Muscle layer of colon (tissue), 2 donors: ENCODE measurements around the gene NMT1.

Experiments used
- H3K27ac ChIP-seq: one replicate; pipeline ENCODE4 v1.7.0; 2013; ENCODE audit warnings: low read depth, mild to moderate bottlenecking, low read length, moderate library complexity
- H3K27me3 ChIP-seq, 2 donors: one replicate each; pipeline ENCODE4 v1.7.0; 2013; ENCODE audit warnings: low read length in 2 of 2, mild to moderate bottlenecking in 2 of 2; ENCODE audit not compliant: insufficient read depth in 2 of 2, control insufficient read depth in 1 of 2
- H3K36me3 ChIP-seq: one replicate; pipeline ENCODE4 v1.7.0; 2013; ENCODE audit warnings: mild to moderate bottlenecking, low read length; ENCODE audit not compliant: insufficient read depth
- H3K4me1 ChIP-seq: one replicate; pipeline ENCODE4 v1.7.0; 2013; ENCODE audit warnings: mild to moderate bottlenecking, low read length; ENCODE audit not compliant: insufficient read depth
- H3K4me3 ChIP-seq, 2 donors: one replicate each; pipeline ENCODE4 v1.7.0; 2013; ENCODE audit warnings: low read length in 2 of 2, low read depth in 1 of 2, mild to moderate bottlenecking in 1 of 2, moderate library complexity in 1 of 2
- H3K9ac ChIP-seq: one replicate; pipeline ENCODE4 v1.7.0; 2013; ENCODE audit warnings: low read length
- H3K9me3 ChIP-seq: one replicate; pipeline ENCODE4 v1.7.0; 2013; ENCODE audit warnings: mild to moderate bottlenecking, low read length
- donor health status: abdominal sarcoma.
- donor health status: Adenocarcinoma of cecum.

Gene NMT1

GRCh38 chr17:45146592-45146889 lies 85.4 kb downstream of the NMT1 start:
- Histone ChIP-seq H3K9ac (peak overlapping the region; percentile 79), H3K4me1 (peaks cover 32% of the 10 kb centered on the region), H3K27me3 (no peaks in the 10 kb centered on the region)

GRCh38 chr17:45146890-45147580 lies 85.9 kb downstream of the NMT1 start:
- Histone ChIP-seq H3K9me3 (no peaks in the 10 kb centered on the region), H3K4me1 (peaks cover 37% of the 10 kb centered on the region)

More at GRCh38 chr17:45146592-45146889, 85.4 kb downstream of the NMT1 start:
- peak overlapping the region; percentile 10 to 76 for H3K4me3 ChIP-seq
- H3K9me3 ChIP-seq: no peaks in the 10 kb centered on the region
- H3K36me3 ChIP-seq: no peaks in the 10 kb centered on the region
- peak overlapping the region; percentile 98 for H3K27ac ChIP-seq

GRCh38 chr17:45147581-45148182 lies 86.6 kb downstream of the NMT1 start:
- Histone ChIP-seq H3K4me1 (peaks cover 43% of the 10 kb centered on the region), H3K4me3 (peak overlapping the region; percentile 48 to 76), H3K36me3 (no peaks in the 10 kb centered on the region), H3K27me3 (no peaks in the 10 kb centered on the region), H3K27ac (peak overlapping the region; percentile 98), H3K9me3 (no peaks in the 10 kb centered on the region), H3K9ac (peak overlapping the region; percentile 79)

More at GRCh38 chr17:45146890-45147580, 85.9 kb downstream of the NMT1 start:
- Histone ChIP-seq H3K4me3 (peak overlapping the region; percentile 48 to 76), H3K27me3 (no peaks in the 10 kb centered on the region), H3K36me3 (no peaks in the 10 kb centered on the region), H3K27ac (peak overlapping the region; percentile 98), H3K9ac (peak overlapping the region; percentile 79)

GRCh38 chr17:45148183-45149036 lies 87.3 kb downstream of the NMT1 start, which contains the start of gene HEXIM1:
TSS of gene HEXIM1 (plus strand) at chr17:45148475. CDS start at chr17:45149191, 716 bp downstream.
- peak within 1 kb of the TSS; percentile 94 to 100 for H3K4me3 ChIP-seq
- H3K9ac ChIP-seq: peak within 1 kb of the TSS; percentile 99
- no peaks in the 10 kb centered on the region for H3K9me3 ChIP-seq
- H3K27me3 ChIP-seq: no peaks in the 10 kb centered on the region
- peak within 1 kb of the TSS; percentile 100 for H3K27ac ChIP-seq
- H3K4me1 ChIP-seq: peaks cover 40% of the 10 kb centered on the region
- no peaks in the 10 kb centered on the region for H3K36me3 ChIP-seq

GRCh38 chr17:45149037-45149668 lies 88.0 kb downstream of the NMT1 start:
- H3K9ac ChIP-seq: peak overlapping the region; percentile 99
- peak overlapping the region; percentile 94 to 100 for H3K4me3 ChIP-seq
- no peaks in the 10 kb centered on the region for H3K36me3 ChIP-seq
- no peaks in the 10 kb centered on the region for H3K9me3 ChIP-seq
- peak overlapping the region; percentile 100 for H3K27ac ChIP-seq
- H3K4me1 ChIP-seq: peaks cover 37% of the 10 kb centered on the region
- H3K27me3 ChIP-seq: no peaks in the 10 kb centered on the region

GRCh38 chr17:45149669-45150664 lies 88.8 kb downstream of the NMT1 start:
- no peaks in the 10 kb centered on the region for H3K9me3 ChIP-seq
- peak overlapping the region; percentile 100 for H3K27ac ChIP-seq
- H3K27me3 ChIP-seq: no peaks in the 10 kb centered on the region
- H3K4me3 ChIP-seq: peak overlapping the region; percentile 94 to 100
- H3K4me1 ChIP-seq: peaks cover 37% of the 10 kb centered on the region
- H3K9ac ChIP-seq: peak overlapping the region; percentile 99
- H3K36me3 ChIP-seq: no peaks in the 10 kb centered on the region

GRCh38 chr17:45150911-45151809 lies 90.0 kb downstream of the NMT1 start:
- peak overlapping the region; percentile 100 for H3K27ac ChIP-seq
- no peaks in the 10 kb centered on the region for H3K36me3 ChIP-seq
- no peaks in the 10 kb centered on the region for H3K27me3 ChIP-seq
- peaks cover 42% of the 10 kb centered on the region for H3K4me1 ChIP-seq
- peak overlapping the region; percentile 27 to 100 for H3K4me3 ChIP-seq
- H3K9ac ChIP-seq: peak overlapping the region; percentile 84
- no peaks in the 10 kb centered on the region for H3K9me3 ChIP-seq

GRCh38 chr17:45155029-45155428 lies 93.9 kb downstream of the NMT1 start:
- Histone ChIP-seq H3K9me3 (no peaks in the 10 kb centered on the region), H3K27me3 (no peaks in the 10 kb centered on the region), H3K9ac (peak overlapping the region; percentile 34), H3K4me1 (peaks cover 60% of the 10 kb centered on the region), H3K36me3 (no peaks in the 10 kb centered on the region), H3K4me3 (no peak overlapping the region), H3K27ac (no peak overlapping the region)

GRCh38 chr17:45155483-45155882 lies 94.4 kb downstream of the NMT1 start:
- Histone ChIP-seq H3K4me1 (peaks cover 62% of the 10 kb centered on the region), H3K4me3 (no peak overlapping the region), H3K36me3 (no peaks in the 10 kb centered on the region), H3K27me3 (no peaks in the 10 kb centered on the region), H3K27ac (no peak overlapping the region), H3K9ac (peak overlapping the region; percentile 34), H3K9me3 (no peaks in the 10 kb centered on the region)
